Dendritic cell treated with granulocyte-macrophage colony-stimulating factor and Interleukin-4, amounts not matched to agents 40 ng/mL and 50 ng/mL, for 4 days (primary cell): Measurements from ENCODE around the gene KANSL2.
"Not testable (repeated sequence)": the region's sequence is repeated elsewhere in the genome, so short reads cannot be mapped to it uniquely, and the experiment has no call there.

Experiments used
- H3K27ac Mint-ChIP-seq: one replicate; pipeline ENCODE4 v1.8.0; 2022; ENCODE audit warnings: mild to moderate bottlenecking, mixed read lengths
- H3K27me3 Mint-ChIP-seq: one replicate; pipeline ENCODE4 v1.8.0; 2022; ENCODE audit warnings: mild to moderate bottlenecking, mixed read lengths
- H3K36me3 Mint-ChIP-seq: one replicate; pipeline ENCODE4 v1.8.0; 2022; ENCODE audit warnings: low read depth, mixed read lengths
- H3K4me1 Mint-ChIP-seq: one replicate; pipeline ENCODE4 v1.8.0; 2022; ENCODE audit warnings: low read depth, mixed read lengths
- H3K4me3 Mint-ChIP-seq: one replicate; pipeline ENCODE4 v1.8.0; 2022; ENCODE audit warnings: mild to moderate bottlenecking, moderate library complexity, mixed read lengths
- H3K9me3 Mint-ChIP-seq: one replicate; pipeline ENCODE4 v1.8.0; 2022; ENCODE audit warnings: mixed read lengths
- intact Hi-C: fragments of 100-400 bp; cut with micrococcal nuclease; formaldehyde crosslinking; loops from one replicate; pipeline ENCODE4 v1.15.0; 2022

The KANSL2 gene

DNA sequence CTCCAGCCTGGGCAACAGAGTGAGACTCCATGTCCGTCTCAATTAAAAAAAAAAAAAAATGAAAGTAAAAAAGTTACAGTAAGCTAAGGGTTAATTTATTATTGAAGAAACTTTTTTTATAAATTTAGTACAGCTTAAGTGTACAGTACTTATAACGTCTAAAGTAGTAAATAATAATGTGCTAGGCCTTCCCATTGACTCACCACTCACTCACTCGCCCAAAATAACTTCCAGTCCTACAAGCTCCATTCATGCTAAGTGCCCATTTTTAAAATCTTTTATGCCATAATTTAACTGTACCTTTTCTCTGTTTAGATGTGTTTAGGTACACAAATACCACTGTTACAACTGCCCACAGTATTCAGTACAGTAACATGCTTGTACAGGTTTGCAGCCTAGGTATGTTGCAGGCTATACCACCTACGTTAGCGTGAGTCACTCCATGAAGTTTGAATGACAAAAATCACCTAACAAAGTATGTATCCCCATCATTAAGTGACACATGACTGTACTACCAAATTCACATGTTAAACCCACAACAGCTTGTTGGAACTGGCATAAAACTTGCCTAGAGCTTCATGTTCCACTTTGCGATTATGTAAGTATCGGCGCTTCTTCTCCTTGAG is 10.7 kb downstream of the KANSL2 start:
- Mint-ChIP-seq H3K9me3 (no peaks in the 10 kb centered on the region), H3K27ac (no peak overlapping the region), H3K36me3 (peaks cover 79% of the 10 kb centered on the region), H3K4me3 (no peak overlapping the region), H3K4me1 (no peaks in the 10 kb centered on the region), H3K27me3 (no peaks in the 10 kb centered on the region)
- intact Hi-C loops = no loop called here

DNA sequence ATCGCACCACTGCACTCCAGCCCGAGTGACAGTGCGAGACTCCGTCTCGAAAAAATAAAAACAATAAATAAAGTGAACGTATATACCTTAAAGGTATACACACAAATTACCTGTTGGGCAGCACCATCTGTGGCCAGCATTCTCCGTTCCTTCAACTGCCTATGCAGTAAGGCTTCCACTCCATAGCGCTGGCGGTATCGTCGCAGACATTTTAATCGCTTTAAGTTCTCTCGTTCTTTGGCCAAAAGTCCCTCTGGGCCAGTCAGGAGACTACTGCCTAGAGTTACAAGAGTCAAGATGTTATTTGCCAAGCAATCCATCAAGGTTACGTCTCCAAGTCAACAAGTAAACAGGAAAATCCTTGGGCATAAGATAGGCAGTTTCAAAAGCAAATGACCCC is 13.0 kb downstream of the KANSL2 start:
- intact Hi-C loops = no loop called here
- H3K36me3 Mint-ChIP-seq = peaks cover 91% of the 10 kb centered on the region
- no peak overlapping the region for H3K27ac Mint-ChIP-seq

DNA sequence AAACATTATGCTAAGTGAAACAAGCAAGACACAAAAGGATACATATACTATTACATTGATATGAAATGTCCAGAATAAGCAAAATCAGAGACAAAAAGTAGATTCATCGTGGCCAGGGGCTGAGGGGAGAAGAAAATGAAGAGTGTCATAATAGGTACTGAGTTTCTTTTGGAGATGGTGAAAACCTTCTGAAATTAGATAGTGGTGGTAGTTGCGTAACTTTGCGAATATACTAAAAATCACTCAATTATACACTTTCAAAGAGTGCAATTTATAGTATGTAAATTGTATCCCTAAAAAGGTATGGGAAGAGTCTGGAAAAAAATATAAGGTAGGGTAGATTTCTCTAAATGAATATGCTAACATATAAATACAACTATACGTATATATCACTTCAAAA is 22.2 kb downstream of the KANSL2 start:
- H3K27me3 Mint-ChIP-seq = no peaks in the 10 kb centered on the region
- H3K4me3 Mint-ChIP-seq = no peak overlapping the region
- H3K36me3 Mint-ChIP-seq = peaks cover 97% of the 10 kb centered on the region
- H3K4me1 Mint-ChIP-seq = no peaks in the 10 kb centered on the region
- H3K27ac Mint-ChIP-seq = no peak overlapping the region
- H3K9me3 Mint-ChIP-seq = no peaks in the 10 kb centered on the region
- intact Hi-C loops = no loop called here

More for the DNA sequence above, 13.0 kb downstream of the KANSL2 start:
- no peaks in the 10 kb centered on the region for H3K27me3 Mint-ChIP-seq
- H3K4me1 Mint-ChIP-seq = no peaks in the 10 kb centered on the region
- no peaks in the 10 kb centered on the region for H3K9me3 Mint-ChIP-seq
- no peak overlapping the region for H3K4me3 Mint-ChIP-seq

DNA sequence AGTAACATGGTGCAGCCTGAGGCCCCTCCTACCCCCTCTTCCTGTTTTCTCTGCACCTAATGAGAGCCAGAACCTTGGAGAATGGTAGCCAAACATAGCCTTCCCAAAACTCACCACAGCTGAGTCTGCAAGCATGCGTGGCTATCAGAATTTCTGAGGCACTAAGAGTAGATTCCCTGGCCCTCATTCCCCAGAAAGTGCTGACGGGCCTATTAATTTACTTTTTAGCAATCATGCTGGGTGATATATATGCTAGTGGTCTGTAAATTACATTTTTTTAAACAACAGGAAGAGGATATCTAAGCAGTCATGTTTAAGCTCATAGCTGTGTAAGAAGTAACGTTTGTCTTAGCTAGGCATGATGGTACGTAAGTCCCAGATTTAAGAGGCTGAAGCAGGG is 30.4 kb downstream of the KANSL2 start:
- Mint-ChIP-seq H3K4me3 (no peak overlapping the region), H3K27me3 (no peaks in the 10 kb centered on the region), H3K9me3 (no peaks in the 10 kb centered on the region), H3K27ac (no peak overlapping the region), H3K4me1 (no peaks in the 10 kb centered on the region), H3K36me3 (peaks cover 85% of the 10 kb centered on the region)
- intact Hi-C loops = no loop called here

DNA sequence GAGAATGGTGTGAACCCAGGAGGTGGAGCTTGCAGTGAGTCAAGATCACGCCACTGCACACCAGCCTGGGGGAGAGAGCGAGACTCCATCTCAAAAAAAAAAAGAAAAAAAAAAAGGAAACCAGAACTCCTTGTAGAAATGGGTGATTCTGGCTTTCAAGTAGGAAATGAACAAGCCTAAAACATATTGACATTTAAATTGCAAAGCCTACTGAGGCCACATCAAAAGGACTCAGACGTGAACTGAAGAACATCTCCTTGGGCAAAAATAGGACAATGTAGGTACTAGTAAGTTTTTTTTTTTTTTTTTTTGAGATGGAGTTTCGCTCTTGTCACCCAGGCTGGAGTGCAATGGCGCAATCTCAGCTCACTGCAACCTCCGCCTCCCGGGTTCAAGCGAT is 36.7 kb downstream of the KANSL2 start:
- H3K27me3 Mint-ChIP-seq, H3K9me3 Mint-ChIP-seq, intact Hi-C loops, H3K4me1 Mint-ChIP-seq, H3K4me3 Mint-ChIP-seq, H3K27ac Mint-ChIP-seq: not testable (repeated sequence)
- H3K36me3 Mint-ChIP-seq = peaks cover 76% of the 10 kb centered on the region

DNA sequence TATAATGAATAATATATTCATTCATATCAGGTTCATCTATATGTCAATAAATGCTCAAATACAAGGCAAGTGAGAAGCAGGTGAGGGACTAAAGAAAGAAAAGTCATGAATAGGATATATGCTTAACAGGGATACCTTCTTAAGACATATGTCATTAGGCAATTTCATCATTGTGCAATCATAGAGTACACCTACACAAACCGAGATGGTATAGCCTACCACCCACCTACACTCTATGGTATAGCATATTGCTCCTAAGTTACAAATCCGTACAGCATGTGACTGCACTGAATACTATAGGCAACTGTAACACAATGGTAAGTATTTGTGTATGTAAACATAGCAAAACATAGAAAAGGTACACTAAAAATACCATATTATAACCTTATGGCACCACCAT is 39.0 kb downstream of the KANSL2 start:
- H3K36me3 Mint-ChIP-seq = peaks cover 63% of the 10 kb centered on the region
- intact Hi-C loops = no loop called here
- H3K9me3 Mint-ChIP-seq = peaks cover 8% of the 10 kb centered on the region
- no peak overlapping the region for H3K27ac Mint-ChIP-seq
- no peaks in the 10 kb centered on the region for H3K27me3 Mint-ChIP-seq
- H3K4me1 Mint-ChIP-seq = no peaks in the 10 kb centered on the region
- H3K4me3 Mint-ChIP-seq = no peak overlapping the region

DNA sequence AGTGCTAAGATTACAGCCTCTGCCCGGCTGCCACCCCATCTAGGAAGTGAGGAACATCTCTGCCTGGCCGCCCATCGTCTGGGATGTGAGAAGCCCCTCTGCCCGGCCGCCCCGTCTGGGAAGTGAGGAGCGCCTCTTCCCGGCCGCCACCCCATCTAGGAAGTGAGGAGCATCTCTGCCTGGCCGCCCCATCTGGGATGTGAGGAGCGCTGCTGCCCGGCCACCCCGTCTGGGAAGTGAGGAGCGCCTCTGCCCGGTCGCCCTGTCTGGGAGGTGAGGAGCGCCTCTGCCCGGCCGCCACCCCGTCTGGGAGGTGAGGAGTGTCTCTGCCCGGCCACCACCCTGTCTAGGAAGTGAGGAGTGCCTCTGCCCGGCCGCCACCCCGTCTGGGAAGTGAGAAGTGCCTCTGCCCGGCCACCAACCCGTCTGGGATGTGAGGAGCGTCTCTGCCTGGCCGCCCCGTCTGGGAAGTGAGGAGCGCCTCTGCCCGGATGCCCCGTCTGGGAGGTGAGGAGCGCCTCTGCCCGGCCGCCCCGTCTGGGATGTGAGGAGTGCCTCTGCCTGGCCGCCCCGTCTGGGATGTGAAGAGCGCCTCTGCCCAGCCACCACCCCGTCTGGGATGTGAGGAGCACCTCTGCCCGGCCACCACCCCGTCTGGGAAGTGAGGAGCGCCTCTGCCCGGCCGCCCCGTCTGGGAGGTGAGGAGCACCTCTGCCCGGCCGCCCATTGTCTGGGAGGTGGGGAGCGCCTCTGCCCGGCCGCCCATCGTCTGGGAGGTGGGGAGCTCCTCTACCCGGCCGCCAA is 40.1 kb downstream of the KANSL2 start:
- H3K9me3 Mint-ChIP-seq, H3K4me1 Mint-ChIP-seq, H3K27me3 Mint-ChIP-seq, intact Hi-C loops, H3K27ac Mint-ChIP-seq, H3K4me3 Mint-ChIP-seq: not testable (repeated sequence)
- peaks cover 52% of the 10 kb centered on the region for H3K36me3 Mint-ChIP-seq

DNA sequence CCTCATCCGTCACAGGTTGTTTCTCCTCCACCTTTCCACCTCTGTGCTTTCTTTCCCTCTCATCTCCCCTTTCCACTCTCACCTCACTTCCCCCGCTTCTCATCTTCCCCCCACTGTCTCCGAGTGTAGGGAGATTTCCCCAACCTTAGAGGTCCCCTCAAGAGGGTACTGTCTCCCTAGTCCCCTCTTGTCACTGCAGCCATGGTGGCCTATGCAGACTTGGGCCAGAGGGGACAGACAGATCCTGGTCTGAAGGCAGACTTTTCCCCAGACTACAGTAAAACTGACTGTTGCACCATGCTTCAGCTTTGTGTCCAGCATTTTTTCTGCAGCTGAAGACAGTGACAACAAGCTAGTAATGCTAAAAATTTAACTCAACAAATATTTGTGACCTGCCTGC is 41.2 kb downstream of the KANSL2 start:
- intact Hi-C loops = no loop called here

DNA sequence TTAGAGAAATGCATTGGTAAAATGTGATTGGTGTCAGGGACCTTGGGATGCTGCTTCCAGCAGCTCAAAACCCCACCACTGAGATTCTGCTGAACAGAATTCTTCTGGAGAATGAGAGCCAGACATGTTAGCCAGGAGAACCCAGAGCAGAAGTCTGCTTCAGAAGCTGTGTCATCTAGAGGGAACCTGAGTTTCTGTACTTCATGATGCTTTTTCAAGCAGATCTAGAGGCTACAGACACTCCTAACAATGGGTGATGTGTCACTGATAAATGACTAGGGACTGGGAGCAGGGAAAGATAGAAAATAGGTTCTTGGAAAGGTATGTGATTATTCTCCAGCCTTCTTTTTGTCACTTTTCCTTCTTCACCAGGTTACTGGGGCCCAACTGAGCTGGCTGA is 41.6 kb downstream of the KANSL2 start:
- no peaks in the 10 kb centered on the region for H3K4me1 Mint-ChIP-seq
- H3K4me3 Mint-ChIP-seq = no peak overlapping the region
- intact Hi-C loops = no loop called here
- H3K27ac Mint-ChIP-seq = no peak overlapping the region
- H3K9me3 Mint-ChIP-seq = peaks cover 8% of the 10 kb centered on the region
- no peaks in the 10 kb centered on the region for H3K27me3 Mint-ChIP-seq
- H3K36me3 Mint-ChIP-seq = peaks cover 37% of the 10 kb centered on the region

More for the DNA sequence above, 41.2 kb downstream of the KANSL2 start:
- H3K27me3 Mint-ChIP-seq = no peaks in the 10 kb centered on the region
- no peak overlapping the region for H3K4me3 Mint-ChIP-seq
- peaks cover 8% of the 10 kb centered on the region for H3K9me3 Mint-ChIP-seq
- H3K4me1 Mint-ChIP-seq = no peaks in the 10 kb centered on the region
- no peak overlapping the region for H3K27ac Mint-ChIP-seq
- peaks cover 41% of the 10 kb centered on the region for H3K36me3 Mint-ChIP-seq

DNA sequence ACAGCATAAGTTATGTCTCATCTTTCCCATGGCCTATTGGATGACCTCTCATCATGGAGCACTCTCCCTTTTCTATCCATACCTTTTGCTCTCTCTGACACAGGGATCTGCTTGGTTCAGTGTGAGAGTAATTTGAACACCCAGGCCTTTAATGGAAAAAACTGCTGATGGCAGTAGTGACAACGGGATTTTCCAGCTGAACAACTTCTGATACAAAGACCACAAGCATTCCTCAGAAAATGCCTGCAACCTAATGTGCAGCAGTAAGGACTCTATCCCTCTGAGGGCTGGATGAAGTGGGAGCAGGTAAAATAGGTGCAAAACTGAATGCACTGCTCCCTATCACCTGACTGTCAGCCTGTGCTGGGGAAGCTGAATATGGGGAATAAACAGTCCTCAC is 51.0 kb downstream of the KANSL2 start:
- intact Hi-C loops = no loop called here
- Mint-ChIP-seq H3K36me3 (no peaks in the 10 kb centered on the region), H3K4me3 (no peak overlapping the region), H3K9me3 (no peaks in the 10 kb centered on the region), H3K4me1 (peaks cover 5% of the 10 kb centered on the region), H3K27me3 (peaks cover 15% of the 10 kb centered on the region), H3K27ac (no peak overlapping the region)

DNA sequence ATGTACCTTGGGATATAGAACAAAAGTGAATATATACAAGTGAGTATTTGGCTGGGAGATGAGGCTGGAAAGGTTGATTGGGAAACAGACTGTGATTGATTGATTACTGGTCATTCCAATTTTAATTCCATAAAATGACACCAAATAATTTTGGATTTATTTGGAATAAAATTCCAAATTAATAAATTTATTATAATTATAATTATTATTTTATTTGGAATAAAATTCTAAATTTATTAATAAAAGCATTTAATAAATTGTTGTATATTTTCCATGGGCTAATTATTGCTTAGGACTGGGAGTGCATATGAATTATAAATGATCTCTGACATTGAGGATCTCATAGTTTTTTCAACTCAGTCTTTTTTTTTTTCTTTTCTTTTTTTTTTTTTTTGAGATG is 51.7 kb downstream of the KANSL2 start:
- no peak overlapping the region for H3K4me3 Mint-ChIP-seq
- intact Hi-C loops = no loop called here
- H3K36me3 Mint-ChIP-seq = no peaks in the 10 kb centered on the region
- no peak overlapping the region for H3K27ac Mint-ChIP-seq
- H3K9me3 Mint-ChIP-seq = no peaks in the 10 kb centered on the region
- H3K27me3 Mint-ChIP-seq = peaks cover 15% of the 10 kb centered on the region
- peaks cover 5% of the 10 kb centered on the region for H3K4me1 Mint-ChIP-seq

DNA sequence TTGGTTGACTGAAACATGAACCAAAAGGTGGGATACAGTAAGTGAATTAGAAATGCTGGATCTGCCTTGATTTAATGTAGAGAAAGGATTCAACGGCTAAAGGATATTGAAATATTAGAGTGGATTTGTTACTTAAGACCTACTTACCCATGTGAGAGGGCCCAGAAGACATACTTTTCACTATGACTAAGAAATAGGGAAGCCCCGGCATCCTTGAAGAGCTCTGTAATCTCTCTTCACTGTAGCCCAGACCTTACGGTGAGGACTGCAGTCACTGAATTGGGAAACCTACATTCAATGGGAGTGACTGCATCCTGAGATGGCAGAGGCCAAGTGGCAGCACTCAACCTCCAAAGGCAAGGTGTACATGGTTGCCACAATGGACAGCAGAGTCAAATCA is 52.5 kb downstream of the KANSL2 start:
- Mint-ChIP-seq H3K36me3 (no peaks in the 10 kb centered on the region), H3K4me3 (no peak overlapping the region), H3K27ac (no peak overlapping the region), H3K4me1 (peaks cover 5% of the 10 kb centered on the region), H3K9me3 (no peaks in the 10 kb centered on the region), H3K27me3 (peaks cover 15% of the 10 kb centered on the region)
- intact Hi-C loops = no loop called here

DNA sequence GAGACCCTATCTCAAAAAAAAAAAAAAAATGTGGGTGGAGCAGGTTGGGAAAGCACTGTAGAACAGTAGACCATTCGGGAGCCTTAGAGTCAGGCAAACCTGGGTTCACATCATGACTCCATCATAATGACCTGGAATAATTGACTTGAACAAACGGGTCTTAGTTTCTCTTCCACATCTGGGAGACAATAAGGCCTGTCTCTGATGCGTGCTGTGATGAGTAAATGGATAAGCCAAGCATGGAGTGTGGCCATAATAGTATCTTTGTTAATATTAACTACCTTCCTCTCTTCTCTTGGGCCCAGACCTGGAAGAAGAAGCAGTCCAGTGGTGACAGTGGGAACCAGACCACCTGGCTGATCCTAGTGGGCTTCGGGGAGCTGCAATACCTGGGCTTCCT is 54.5 kb downstream of the KANSL2 start:
- H3K9me3 Mint-ChIP-seq = no peaks in the 10 kb centered on the region
- H3K27ac Mint-ChIP-seq = no peak overlapping the region
- peaks cover 16% of the 10 kb centered on the region for H3K27me3 Mint-ChIP-seq
- no peaks in the 10 kb centered on the region for H3K36me3 Mint-ChIP-seq
- peaks cover 5% of the 10 kb centered on the region for H3K4me1 Mint-ChIP-seq
- intact Hi-C loops = no loop called here
- no peak overlapping the region for H3K4me3 Mint-ChIP-seq

DNA sequence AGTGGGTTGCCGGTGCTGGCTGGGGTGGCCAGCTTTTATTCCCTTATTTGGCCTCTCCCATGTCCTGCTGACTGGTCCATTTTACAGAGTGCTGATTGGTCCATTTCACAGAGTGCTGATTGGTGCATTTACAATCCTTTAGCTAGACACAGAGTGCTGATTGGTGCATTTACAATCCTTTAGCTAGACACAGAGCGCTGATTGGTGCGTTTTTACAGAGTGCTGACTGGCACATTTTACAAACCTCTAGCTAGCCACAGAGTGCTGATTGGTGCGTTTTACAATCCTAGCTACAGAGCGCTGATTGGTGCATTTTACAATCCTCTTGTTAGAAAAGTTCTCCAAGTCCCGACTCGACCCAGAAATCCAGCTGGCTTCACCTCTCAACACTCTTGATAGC is 59.0 kb downstream of the KANSL2 start:
- H3K9me3 Mint-ChIP-seq, H3K27ac Mint-ChIP-seq, intact Hi-C loops, H3K36me3 Mint-ChIP-seq, H3K4me3 Mint-ChIP-seq, H3K4me1 Mint-ChIP-seq: not testable (repeated sequence)
- peaks cover 13% of the 10 kb centered on the region for H3K27me3 Mint-ChIP-seq

DNA sequence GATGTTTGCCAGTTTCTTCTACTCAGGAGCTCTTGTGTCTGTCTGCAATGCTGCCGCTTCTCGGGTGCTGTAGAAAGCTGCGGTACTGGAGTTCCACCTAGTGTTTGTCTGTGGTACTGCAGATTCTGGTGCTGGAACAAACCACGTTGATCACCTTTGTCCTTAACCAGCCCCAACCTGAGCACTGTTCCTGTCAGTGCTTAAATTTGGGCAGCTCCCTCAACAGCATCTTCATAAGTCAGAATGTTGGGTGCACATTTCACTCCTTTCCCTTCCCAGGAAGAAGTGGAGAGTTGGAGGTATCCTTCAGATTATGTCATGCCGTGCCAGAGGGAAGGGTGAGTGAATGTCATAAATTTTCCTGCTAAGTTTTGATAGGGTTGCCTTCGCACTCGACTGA is 63.5 kb downstream of the KANSL2 start:
- Mint-ChIP-seq H3K9me3 (peaks cover 9% of the 10 kb centered on the region), H3K27me3 (peaks cover 25% of the 10 kb centered on the region), H3K36me3 (no peaks in the 10 kb centered on the region), H3K4me3 (no peak overlapping the region), H3K4me1 (no peaks in the 10 kb centered on the region), H3K27ac (no peak overlapping the region)
- intact Hi-C loops = loop anchor here (1.0 kb wide), 1 partner anchor 76 kb away; no protein-coding TSS in a partner anchor
